Activated CD8-positive, alpha-beta memory T cell treated with anti-CD3 and anti-CD28 coated beads, Interleukin-2, amount 50 U/mL, for 1 hour (primary cell): ENCODE measurements around the gene PKIG.
"Not testable (repeated sequence)": the region's sequence is repeated elsewhere in the genome, so short reads cannot be mapped to it uniquely, and the experiment has no call there.

Source experiments
- DNase-seq: peaks from one replicate; pipeline ENCODE4 v3.0.0-alpha.2; 2020; ENCODE audit errors: extremely low read depth

PKIG gene

DNA sequence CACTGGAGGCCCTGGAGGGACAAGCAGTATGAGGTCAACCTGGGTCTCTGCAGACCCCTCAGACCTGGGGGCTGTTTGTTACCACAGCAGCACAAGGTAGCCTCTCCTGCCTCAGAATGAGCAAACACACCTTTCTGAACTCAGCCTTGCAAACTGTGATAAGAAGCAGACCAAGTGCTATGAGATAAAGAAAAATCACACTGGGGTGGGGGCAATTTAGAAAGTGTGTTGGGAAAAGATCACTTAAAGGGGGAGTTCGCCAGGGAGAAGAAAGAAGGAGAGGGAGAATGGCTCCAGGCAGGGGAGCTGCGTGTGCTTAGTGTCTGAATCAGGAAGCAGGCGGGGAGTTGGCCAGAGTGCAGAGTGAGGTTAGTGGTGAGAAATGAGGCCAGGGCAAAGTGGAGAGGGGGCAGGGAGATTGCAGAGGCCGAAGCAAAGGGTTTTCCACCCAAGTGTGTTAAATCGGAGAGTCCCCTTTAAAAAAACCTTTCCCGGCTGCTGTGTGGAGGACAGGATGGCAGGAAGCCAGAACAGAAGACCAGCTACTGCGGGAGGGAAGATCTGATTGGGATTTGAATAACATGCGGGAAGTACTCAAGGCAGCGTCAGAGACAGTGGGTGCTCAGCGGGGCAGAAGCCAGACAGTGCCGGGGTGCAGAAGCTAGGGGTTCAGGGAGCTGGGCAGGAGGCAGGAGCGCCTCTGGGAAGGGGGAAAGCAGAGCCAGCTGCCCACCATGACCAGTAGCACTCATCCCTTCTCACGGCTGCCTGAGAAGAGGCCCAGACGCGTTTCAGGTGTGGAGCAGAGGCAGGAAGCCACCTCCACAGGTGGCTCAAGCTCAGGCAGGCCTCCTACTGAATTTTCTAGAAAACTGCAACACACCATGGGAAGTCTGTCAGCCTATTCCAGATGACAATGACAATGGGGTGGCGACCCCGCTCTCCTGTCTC is 60.1 kb downstream of the PKIG start:
- DNase-seq, result no peak

DNA sequence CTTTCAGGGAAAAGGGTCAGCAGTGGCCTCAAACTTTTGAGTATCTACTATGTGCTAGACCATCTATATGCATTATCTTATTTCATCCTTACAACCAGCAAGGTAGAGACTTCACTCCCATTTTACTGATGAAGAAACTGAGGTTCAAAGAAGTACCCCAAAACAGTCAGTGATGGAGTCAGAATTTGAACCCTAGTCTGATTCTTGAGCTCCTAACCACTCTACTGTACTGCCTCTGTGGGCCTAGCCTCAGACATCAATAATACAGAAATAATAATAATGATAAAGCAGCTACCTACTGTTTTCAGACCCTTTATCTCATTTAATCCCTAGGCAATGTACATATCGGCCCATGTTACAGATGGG is 60.8 kb downstream of the PKIG start:
- DNase-seq, result no peak

DNA sequence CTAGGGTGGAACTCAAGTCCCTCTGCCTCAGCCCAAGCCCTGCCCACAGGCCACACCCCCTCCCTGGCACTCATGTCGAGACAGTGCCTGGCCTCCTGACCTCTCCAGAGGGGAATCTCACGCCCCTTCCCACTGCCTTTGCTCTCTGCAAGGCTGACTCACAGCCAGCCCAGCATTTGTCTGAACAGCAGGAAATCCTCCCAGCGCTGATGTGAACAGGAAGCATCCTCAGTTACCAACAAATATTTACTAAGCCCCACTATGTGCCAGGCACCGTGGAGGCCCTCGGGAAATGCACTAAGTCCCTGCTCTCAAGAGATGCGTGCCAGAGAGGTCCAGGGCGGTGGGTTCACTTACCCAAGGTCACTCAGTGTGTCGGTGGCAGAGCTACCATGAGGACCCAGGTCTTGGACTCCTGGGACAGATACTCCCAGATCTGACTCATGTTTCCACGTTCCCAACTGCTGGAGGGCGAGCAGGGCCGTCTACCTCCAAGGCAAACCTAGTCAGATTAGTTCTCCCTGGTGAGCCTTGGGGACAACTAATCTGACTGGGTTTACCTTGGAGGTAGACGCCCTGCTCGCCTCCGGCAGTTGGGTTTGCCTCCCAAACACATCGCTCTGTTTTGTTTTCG is 61.3 kb downstream of the PKIG start:
- DNase-seq, result peak; percentile 39

DNA sequence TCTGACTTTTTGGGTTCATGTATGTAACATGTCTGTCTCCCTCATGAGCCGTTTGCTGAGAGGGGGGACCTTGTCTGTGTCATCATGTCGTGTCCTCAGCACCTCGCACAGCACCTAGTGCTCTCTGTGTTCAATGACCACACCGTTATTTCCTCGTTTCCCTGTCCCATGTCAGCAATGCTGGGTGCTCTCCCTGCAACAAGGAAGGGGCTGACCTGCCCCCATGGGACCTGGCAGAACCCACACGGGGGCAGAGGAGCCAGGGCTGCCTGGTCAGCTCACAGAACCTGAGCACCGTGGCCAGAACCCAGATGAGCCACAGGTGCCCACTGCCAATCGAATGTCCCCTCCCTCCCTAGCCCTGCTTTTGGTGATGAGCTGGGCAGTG is 61.8 kb downstream of the PKIG start:
- DNase-seq, result no peak

DNA sequence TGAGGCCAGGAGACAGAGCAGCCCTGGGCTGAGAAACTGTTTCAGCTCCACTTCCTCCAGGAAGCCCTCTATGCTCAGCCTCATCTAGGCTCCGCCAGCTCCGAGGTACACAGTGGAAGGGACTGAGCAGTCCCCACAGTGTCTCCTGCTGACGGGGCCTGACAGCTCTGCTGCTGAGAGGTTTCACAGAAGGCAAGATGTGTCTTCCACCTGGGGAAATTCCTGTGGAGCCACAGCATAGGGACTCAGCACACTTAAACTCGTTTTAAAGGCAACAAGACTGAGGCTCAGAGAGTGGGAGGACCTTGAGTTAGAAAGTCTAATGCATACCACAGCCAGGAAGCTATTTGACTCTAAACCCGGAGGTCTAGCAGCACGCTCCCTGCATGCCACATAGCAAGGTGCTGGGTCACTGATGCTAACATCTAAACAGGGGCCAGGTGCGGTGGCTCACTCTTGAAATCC is 62.3 kb downstream of the PKIG start:
- DNase-seq, result no peak

DNA sequence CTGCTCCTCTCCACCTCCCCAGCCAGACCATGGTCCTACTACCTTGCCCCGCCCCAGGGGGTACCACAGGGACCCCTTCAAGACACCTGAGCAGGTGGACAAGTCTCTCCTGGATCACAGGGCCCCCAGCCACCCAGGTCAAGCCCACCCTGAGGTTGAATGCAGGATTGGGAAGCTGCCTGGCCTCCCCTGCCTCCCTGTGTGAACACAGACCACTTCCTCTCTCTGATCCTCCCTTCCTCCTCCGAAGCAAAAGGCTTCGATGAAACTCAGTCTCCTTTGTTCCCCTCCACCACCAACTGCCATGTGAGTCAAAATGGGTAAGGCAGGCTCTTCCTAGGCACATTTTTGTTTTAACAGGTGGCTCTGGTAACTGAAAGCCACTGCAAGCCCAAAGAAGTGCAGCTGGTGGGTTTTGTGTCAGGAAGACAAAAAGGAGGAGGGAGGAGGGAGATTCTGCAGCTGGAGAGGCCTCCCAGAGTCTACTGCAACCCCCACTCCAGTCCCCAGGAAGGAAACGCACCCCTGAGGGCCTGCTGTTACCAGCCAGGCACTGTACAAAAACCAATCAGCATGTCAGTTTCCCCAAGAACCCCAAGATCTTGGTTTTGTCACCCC is 63.8 kb downstream of the PKIG start:
- no peak for DNase-seq

DNA sequence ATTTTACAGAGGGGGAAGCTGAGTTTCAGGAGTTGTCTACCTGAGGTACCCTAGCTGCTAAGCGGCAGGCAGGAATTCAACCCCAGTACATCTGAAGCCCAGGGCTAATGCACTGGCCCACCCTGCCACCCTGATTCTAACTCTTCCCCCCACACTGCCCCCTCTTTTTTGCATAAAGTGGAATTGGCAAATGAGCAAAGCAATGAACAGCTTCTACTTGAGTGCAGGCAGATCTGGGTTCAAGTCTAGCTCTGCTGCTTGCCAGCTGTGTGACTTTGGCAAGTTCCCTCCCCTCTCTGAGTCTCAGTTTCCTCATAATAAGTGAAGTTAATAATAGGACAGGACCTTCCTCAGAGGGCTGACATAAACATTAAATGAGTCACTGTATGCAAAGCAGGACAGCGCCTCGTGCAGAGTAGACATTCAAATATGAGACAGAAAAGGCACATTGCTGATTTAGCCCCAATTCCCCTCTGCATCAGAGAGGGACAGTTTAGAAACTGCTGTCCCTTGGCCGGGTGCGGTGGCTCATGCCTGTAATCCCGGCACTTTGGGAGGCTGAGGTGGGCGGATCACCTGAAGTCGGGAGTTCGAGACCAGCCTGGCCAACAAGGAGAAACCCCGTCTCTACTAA is 64.4 kb downstream of the PKIG start:
- DNase-seq, result no peak

DNA sequence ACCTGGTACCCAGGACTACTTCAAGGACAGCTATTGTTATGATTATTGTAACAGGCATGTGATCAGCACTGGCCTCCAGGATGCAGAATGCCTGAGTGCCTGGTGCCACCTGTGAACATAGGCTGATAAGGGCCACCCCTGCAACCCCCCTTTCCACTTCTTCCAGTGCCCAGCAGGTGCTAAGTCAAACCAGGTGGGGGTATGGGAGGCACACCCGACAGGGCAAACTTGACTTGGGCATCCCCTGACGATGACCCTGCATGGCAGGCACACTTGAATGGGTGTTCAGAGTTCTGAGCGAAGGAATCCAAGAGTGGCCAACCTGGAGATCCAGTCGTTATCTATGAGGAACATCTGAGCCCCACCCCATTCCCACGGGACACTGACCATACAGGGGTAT is 65.7 kb downstream of the PKIG start:
- no peak for DNase-seq

DNA sequence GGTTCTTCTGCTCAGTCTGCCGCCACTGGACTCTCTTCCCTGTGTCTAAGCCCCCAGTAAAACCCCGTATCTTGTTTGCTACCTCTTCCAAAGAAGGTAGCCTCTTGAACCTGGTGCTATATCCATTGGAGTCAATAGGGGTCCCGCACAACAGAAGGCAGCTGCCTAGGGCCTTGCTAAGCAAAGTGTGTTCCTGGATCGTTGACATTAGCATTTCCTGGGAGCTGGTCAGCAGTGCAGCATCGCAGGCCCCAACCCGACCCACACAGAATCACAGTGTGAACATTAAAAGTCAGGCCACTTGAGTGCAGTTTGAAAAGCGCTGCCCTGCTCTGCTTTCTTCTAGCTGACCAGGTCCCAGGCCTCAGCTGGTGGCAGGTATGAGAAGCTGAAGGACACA is 66.2 kb downstream of the PKIG start:
- DNase-seq, result no peak

DNA sequence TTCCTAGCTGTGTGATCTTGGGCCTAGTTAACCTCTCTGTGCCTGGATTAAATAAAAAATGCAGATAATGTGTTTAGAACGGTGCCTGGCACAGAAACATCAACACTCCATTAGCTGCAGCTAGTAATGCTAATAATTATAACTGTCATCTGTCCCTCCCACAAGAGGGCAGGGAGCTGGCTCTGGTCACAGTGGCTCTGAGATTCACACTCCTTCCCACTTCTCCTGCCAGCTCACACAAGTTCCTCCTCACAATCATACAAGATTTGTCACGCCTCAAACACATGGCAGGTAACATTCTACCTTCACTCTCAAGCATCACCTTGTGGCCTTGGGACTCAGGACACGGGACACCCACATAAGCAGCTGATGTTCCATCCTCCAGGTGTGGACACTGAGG is 66.7 kb downstream of the PKIG start:
- no peak for DNase-seq

DNA sequence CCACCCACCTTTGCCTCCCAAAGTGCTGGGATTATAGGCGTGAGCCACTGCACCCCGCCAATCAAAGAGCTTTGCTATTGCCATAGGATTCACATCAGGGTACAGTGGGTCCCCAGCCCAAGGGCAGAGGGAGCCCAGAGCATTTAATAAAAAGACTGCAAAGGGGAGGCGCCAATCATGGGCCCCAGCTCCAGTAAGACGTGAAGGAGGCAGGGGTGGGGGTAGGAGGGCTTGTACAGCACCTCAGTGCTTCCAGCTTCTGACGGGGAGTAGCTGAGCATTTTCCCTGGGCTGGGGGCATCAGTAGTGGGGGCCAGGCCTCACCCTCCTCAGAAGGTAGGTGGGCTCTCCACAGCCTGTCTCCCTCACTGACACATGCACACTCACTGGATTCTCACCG is 67.6 kb downstream of the PKIG start:
- DNase-seq, result no peak

DNA sequence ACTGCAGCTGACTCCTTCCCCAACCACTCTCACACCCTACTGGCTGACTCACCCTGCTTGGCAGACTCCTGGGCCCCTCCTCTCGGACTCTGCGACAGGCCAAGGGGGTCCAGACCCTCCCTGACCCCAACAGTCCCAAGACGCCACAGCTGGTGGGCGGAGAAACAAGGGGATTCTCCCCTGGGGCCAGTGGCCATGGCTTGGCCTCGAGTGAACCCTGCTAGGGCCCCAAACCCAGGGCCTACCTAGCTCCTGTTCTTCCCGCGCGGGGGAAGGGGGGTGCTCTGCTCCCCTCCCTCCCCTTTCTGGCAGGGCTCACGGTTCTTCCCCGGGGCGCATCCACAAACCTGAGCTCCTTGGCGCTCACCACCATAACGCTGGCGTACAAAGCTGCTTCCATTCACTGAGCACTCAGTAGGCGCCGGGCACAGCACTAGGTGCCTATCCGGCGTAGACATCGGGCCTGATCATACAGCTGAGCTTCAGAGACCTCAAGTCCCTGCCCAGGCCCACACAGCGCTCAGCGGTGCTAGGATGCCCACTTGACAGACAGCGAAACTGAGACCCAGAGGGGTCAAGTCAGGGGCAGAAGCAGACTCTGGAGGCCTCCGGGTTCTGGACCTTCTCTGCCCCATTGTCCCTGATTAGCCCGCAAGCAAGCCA is 68.5 kb downstream of the PKIG start:
- no peak for DNase-seq

DNA sequence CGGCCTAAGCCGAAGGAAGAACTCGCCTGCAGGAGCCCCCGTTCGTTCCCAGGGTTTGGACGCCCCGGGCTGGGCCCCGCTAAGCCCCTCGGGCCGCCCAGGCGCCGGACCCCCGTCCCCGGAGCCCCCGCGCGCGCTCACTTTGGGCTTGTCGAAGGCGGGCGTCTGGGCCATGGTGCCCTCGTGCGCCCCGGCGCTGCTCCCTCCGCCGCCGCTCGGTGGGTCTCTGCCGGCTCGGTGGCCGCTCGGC is 69.0 kb downstream of the PKIG start:
- DNase-seq, result no peak

DNA sequence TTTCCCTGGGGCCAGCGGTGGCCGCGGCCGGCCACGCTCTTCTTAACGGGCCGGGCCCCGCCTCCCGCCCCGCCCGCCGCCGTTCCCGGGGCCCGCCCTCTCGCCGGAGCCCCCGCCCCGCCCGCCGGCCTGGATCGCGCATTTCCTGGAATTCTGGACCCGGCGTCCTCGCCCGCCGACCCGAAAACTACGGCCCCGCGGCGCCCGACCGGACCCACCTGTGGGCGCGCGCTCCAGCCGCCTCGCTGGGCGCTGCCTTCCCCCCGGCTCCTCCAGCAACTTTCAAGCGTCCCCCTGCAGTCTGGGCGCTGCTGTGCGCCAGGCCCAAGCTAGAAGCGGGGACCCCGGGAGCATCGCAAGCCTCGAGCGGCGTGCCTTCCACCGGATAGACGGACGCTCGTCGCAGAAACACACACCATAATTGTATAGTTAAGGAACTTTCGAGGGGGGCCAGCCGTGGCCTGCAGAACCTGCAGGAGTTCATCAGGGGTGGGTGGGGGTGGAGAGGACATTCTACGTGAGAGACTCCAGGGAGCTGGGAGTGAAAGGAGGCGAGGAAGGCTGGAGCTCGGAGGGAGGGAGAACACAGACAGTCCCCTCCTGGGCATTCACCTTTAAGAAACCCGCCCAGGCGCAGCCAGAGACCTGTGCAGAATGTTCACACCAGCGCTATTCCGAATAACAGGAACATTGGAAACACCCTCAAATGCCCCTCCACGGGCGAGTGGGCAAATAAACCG is 69.5 kb downstream of the PKIG start, which contains the start of gene ADA:
ADA (minus strand) TSS at position 16 of the 740 bp plus-strand sequence. CDS start 92 bp downstream, outside the sequence.
- no peak for DNase-seq

DNA sequence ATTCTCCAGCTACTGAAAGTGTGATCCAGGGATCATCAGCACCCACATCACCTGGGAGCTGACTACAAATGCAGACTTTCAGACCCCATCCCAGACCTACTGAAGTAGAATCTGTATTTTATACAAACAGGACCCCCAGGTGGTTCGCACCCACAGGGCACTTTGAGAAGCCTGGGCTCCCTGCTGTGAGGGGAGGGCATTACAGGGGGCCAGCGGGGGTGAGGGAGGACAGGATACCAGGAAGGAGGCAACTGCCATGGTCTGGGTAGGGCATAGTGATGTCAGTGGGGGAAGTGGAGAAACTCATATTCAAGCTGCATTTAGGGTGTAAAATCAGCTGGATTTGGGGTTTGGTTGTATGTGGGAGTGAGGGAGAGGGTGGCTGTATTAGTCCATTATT is 71.2 kb downstream of the PKIG start:
- DNase-seq, result no peak

DNA sequence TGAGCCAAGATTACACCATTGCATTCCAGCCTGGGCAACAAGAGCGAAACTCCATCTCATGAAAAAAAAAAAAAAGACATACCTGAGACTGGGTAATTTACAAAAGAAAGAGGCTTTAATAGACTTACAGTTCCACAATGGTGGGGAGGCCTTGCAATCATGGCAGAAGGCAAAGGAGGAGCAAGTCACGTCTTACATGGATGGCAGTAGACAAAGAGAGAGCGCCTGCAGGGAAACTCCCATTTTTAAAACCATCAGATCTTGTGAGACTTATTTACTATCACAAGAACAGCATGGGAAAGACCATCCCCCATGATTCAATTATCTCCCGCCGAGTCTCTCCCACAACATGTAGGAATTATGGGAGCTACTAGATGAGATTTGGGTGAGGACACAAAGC is 71.8 kb downstream of the PKIG start:
- DNase-seq, result not testable (repeated sequence)

DNA sequence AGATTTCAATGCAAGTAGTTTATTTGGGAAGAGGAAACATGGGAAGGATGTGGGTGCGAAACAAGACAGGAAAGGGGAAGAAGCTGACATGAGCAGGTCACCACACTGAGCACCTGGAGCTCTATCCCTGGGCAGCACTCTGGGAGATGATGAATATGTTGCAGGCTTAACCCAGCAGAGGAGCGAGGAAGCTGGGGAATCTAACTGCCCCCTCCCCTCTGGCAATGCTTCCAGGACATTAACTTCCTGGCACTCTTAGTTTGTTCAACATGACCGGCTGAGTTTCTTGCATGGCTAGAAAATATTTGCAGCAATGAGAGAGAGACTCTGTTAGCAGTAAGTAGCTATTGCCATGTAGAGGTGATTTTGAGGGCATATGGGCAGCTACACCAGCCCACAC is 74.1 kb downstream of the PKIG start:
- no peak for DNase-seq

DNA sequence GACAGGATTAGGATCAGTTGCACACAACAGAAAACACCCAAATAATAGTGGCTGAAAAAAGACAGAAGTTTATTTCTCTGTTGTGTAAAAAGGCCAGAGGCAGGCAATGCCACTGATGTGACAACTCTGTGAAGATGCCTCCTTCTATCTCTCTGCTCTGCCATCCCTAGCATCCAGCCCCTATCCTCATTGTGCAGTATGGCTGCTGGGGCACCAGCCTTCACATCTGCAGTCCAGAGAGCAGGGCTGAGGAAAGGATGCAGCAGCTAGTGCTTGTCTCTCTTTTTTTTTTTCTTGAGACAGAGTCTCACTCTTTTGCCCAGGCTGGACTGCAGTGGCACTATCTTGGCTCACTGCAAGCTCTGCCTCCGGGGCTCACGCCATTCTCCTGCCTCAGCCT is 75.5 kb downstream of the PKIG start:
- no peak for DNase-seq

DNA sequence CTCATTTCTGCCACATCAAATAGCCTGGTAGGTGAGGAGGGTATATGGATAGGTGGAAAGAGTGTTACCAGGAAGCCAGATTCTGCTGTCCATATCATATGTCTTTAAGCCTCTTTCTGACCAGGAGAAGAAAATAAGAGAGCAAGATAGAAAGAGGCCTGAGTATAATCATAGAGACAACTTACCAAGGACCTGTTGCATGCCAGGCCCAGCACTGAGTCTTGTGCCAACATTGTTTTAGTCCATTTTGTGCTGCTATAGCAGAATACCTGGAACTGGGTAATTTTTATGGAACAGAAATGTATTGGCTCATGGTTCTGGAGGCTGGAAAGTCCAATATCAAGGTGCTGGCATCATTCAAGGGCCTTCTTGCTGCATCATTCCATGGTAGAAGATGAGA is 76.4 kb downstream of the PKIG start:
- no peak for DNase-seq

DNA sequence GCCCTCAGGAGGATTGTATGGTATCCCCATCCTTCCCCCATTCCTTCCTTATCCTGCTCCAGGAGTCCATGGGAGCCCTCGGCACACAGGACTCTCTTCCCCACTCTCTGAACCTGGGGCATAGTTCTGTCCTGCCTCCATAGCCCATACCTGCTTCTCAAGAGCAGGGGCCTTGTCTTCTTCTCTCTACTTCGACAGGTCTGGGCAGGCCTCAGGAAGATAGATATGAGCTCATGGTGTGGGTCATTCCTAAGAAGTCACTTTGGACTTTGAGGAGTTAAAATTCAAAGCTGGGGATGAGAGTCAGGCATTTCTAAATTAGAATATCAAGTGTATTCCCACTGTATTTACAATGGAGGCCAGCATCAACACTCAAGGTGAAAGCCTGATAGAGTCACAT is 77.6 kb downstream of the PKIG start:
- no peak for DNase-seq

DNA sequence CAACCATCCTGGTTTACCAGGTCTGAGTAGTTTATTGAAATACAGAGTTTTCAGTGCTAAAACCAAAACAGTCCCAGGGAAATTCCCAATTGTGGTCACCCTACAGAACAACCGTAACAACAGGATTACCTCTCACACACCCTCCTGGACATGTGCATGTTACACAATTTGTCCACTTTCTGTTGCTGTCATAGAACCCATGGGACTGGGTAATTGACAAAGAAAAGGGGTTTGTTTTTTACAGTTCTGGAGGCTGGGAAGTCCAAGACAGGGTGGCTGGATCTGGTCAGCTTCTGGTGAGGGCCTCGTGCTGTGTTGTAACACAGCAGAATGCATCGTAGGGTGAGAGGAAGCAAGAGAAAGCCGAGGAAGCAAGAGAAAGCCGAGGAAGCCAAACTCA is 78.2 kb downstream of the PKIG start:
- no peak for DNase-seq
